HepG2 (cell line): ENCODE data around the gene SMO. TPM values are rescaled to one million over a fixed set of nuclear protein-coding genes. Genes with fewer than 3 reads are reported as not detected.

Experiments
- AGO1 ChIP-seq: fragments of 200-400 bp; formaldehyde crosslinking; IDR thresholded peaks from 2 replicates; pipeline ENCODE4 v1.6.1; 2017; ENCODE audit warnings: mild to moderate bottlenecking, low read depth, low read length, moderate library complexity; ENCODE audit not compliant: poor library complexity, severe bottlenecking
- ARNT ChIP-seq: fragments of 450-650 bp; IDR thresholded peaks from 2 replicates; pipeline ENCODE4 v1.6.1; 2017
- CERS6 ChIP-seq: sonication (generic); formaldehyde crosslinking; IDR thresholded peaks from 2 replicates; pipeline ENCODE4 v1.5.0; 2020; ENCODE audit warnings: missing genetic modification reagents
- DR1 ChIP-seq: sonication (generic); formaldehyde crosslinking; IDR thresholded peaks from 2 replicates; pipeline ENCODE4 v1.8.0; 2021; ENCODE audit warnings: mild to moderate bottlenecking, missing genetic modification reagents, inconsistent platforms
- ISX ChIP-seq: sonication (generic); formaldehyde crosslinking; conservative IDR thresholded peaks from 2 replicates; pipeline ENCODE4 v1.5.0; 2020; ENCODE audit warnings: missing genetic modification reagents
- KLF13 ChIP-seq: sonication (generic); formaldehyde crosslinking; IDR thresholded peaks from 2 replicates; pipeline ENCODE4 v1.4.0; 2020; ENCODE audit warnings: mild to moderate bottlenecking, missing genetic modification reagents
- MAFF ChIP-seq: IDR thresholded peaks from 2 replicates; pipeline ENCODE4 v1.6.1; 2011; ENCODE audit warnings: low read depth, low read length, improper control_type of control experiment
- MZF1 ChIP-seq: sonication (generic); formaldehyde crosslinking; IDR thresholded peaks from 2 replicates; pipeline ENCODE4 v1.8.1; 2023; ENCODE audit warnings: mild to moderate bottlenecking, missing genetic modification reagents, borderline replicate concordance
- NFAT5 ChIP-seq: sonication (generic); formaldehyde crosslinking; IDR thresholded peaks from 2 replicates; pipeline ENCODE4 v1.4.0; 2020; ENCODE audit warnings: missing genetic modification reagents
- NFE2L2 ChIP-seq: fragments of 150-350 bp; IDR thresholded peaks from 2 replicates; pipeline ENCODE4 v1.6.1; 2014; ENCODE audit warnings: low read length
- PTBP1 ChIP-seq: fragments of 200-400 bp; formaldehyde crosslinking; IDR thresholded peaks from 2 replicates; pipeline ENCODE4 v1.6.1; 2018; ENCODE audit warnings: low read length, low read depth; ENCODE audit not compliant: poor library complexity, severe bottlenecking
- ZIK1 ChIP-seq: sonication (generic); formaldehyde crosslinking; IDR thresholded peaks from 2 replicates; pipeline ENCODE4 v1.5.0; 2020; ENCODE audit warnings: mild to moderate bottlenecking, low read depth, missing genetic modification reagents, borderline replicate concordance
- ZKSCAN1 ChIP-seq: fragments of 150-350 bp; IDR thresholded peaks from 2 replicates; pipeline ENCODE4 v1.6.1; 2014; ENCODE audit warnings: low read length
- ZNF180 ChIP-seq: sonication (generic); formaldehyde crosslinking; IDR thresholded peaks from 2 replicates; pipeline ENCODE4 v1.4.0; 2020; ENCODE audit warnings: low read depth, missing genetic modification reagents, borderline replicate concordance
- ZNF512B ChIP-seq: sonication (generic); formaldehyde crosslinking; IDR thresholded peaks from 2 replicates; pipeline ENCODE4 v1.5.1; 2020; ENCODE audit warnings: missing genetic modification reagents, mild to moderate bottlenecking, borderline replicate concordance
- ZNF710 ChIP-seq: sonication (generic); formaldehyde crosslinking; IDR thresholded peaks from 2 replicates; pipeline ENCODE4 v1.5.0; 2020; ENCODE audit warnings: mild to moderate bottlenecking, missing genetic modification reagents, borderline replicate concordance
- ZNF772 ChIP-seq: sonication (generic); formaldehyde crosslinking; IDR thresholded peaks from 2 replicates; pipeline ENCODE4 v1.5.0; 2020; ENCODE audit warnings: mild to moderate bottlenecking, missing genetic modification reagents
- ZNF839 ChIP-seq: sonication (generic); formaldehyde crosslinking; IDR thresholded peaks from 2 replicates; pipeline ENCODE4 v1.4.0; 2020; ENCODE audit warnings: missing genetic modification reagents, mild to moderate bottlenecking, borderline replicate concordance
- polyA plus RNA-seq, 8 experiments: library from polyadenylated mRNA; depleted of rRNA in 3 of 8; stranded (reverse) in 7 of 8; unstranded in 1 of 8; fragments of >200 nt; fragmentation: Illumina TruSeq in 4 of 8; extraction: Trizol in 4 of 8; gene quantifications; 2 replicates each; pipeline versions ENCODE4 v1.2.1 to v1.2.3, GENCODE V29; 2011 to 2016; ENCODE audit warnings: low read depth in 4 of 8, missing spikeins in 1 of 8, mixed read lengths in 1 of 8; ENCODE audit not compliant: insufficient read depth in 1 of 8
- total RNA-seq, 5 experiments: library from RNA; depleted of rRNA; stranded (reverse); fragments of >200 nt; fragmentation: Illumina TruSeq; extraction: Trizol; gene quantifications; 2 replicates each; pipeline ENCODE4 v1.2.3, GENCODE V29; 2016; ENCODE audit warnings: low read depth in 1 of 5

The SMO gene
- total and polyA plus RNA-seq, 2 of the 13 experiments (the other 11 are each of a cell fraction or from before 2014, with no cell fraction given), result 23.8 to 32.3 TPM

- TF ChIP-seq ZNF512B (no peak), ISX (CRISPR knock-in tag) (no peak), MAFF (no peak), ZNF839 (CRISPR knock-in tag) (0 out of 2 replicates have a peak, but pooled peaks have one; percentile 52), CERS6 (CRISPR knock-in tag) (no peak), ZNF180 (CRISPR knock-in tag) (no peak), NFE2L2 (no peak), ZNF710 (CRISPR knock-in tag) (peak; percentile 68; the same call in 1 of the 2 replicates), KLF13 (CRISPR knock-in tag) (no peak), ZKSCAN1 (no peak), ARNT (no peak), ZNF772 (no peak), NFAT5 (CRISPR knock-in tag) (no peak), DR1 (CRISPR knock-in tag) (no peak), ZIK1 (CRISPR knock-in tag) (no peak), MZF1 (CRISPR knock-in tag) (no peak), AGO1 (no peak), PTBP1 (no peak)
Measured at GRCh38 chr7:129224251-129225205, 36.1 kb downstream of the SMO start, which contains the start of gene AHCYL2 (continued).
